GM21717 (cell line): Measurements from ENCODE around the gene DNAAF8.
A peak's percentile ranks its signal among the peaks of the same experiment; 100 is the strongest.

ENCODE experiments used
- ATAC-seq: cut with Tn5 transposase; IDR thresholded peaks from one replicate; pipeline ENCODE4 v1.9.1; 2021; ENCODE audit warnings: mild to moderate bottlenecking, moderate library complexity; ENCODE audit not compliant: unreplicated experiment

Gene DNAAF8

GRCh38 chr16:4750896-4751295 is 16.6 kb downstream of the DNAAF8 start:
- no peak for ATAC-seq

- no peak for ATAC-seq
These were observed 18.2 kb downstream of the DNAAF8 start for GRCh38 chr16:4752351-4753100.

- no peak for ATAC-seq
These were observed 18.9 kb downstream of the DNAAF8 start for GRCh38 chr16:4753227-4753626.

- ATAC-seq: no peak
These were observed 20.5 kb downstream of the DNAAF8 start for GRCh38 chr16:4754865-4755264.

- ATAC-seq: no peak
These were observed 21.4 kb downstream of the DNAAF8 start for GRCh38 chr16:4755687-4756086.

GRCh38 chr16:4760221-4760910 is 26.0 kb downstream of the DNAAF8 start:
- no peak for ATAC-seq

- no peak for ATAC-seq
These were observed 27.9 kb downstream of the DNAAF8 start for GRCh38 chr16:4762205-4762604.

- no peak for ATAC-seq
These were observed 29.5 kb downstream of the DNAAF8 start for GRCh38 chr16:4763791-4764190.

- ATAC-seq: no peak
These were observed 31.5 kb downstream of the DNAAF8 start for GRCh38 chr16:4765511-4766474.

GRCh38 chr16:4766875-4767628 is 32.7 kb downstream of the DNAAF8 start, which contains the start of gene ZNF500:
ZNF500 (minus strand) TSS chr16:4767162; CDS start chr16:4765978, 1,184 bp downstream.
- ATAC-seq: peak; percentile 84

- ATAC-seq: peak; percentile 4
These were observed 33.7 kb downstream of the DNAAF8 start for GRCh38 chr16:4767872-4768548.

- ATAC-seq: peak; percentile 54
These were observed 34.4 kb downstream of the DNAAF8 start for GRCh38 chr16:4768549-4769305.

GRCh38 chr16:4769306-4769638 is 34.9 kb downstream of the DNAAF8 start:
- ATAC-seq: no peak

GRCh38 chr16:4771646-4772045 is 37.3 kb downstream of the DNAAF8 start:
- ATAC-seq: no peak

GRCh38 chr16:4772351-4772750 is 38.0 kb downstream of the DNAAF8 start:
- ATAC-seq: no peak

GRCh38 chr16:4775005-4775404 is 40.7 kb downstream of the DNAAF8 start:
- no peak for ATAC-seq

GRCh38 chr16:4776141-4776705 is 41.9 kb downstream of the DNAAF8 start:
- ATAC-seq: no peak

GRCh38 chr16:4777339-4778049 is 43.2 kb downstream of the DNAAF8 start:
- ATAC-seq: no peak
